ENCODE measurements around the gene CIB1.

DNA sequence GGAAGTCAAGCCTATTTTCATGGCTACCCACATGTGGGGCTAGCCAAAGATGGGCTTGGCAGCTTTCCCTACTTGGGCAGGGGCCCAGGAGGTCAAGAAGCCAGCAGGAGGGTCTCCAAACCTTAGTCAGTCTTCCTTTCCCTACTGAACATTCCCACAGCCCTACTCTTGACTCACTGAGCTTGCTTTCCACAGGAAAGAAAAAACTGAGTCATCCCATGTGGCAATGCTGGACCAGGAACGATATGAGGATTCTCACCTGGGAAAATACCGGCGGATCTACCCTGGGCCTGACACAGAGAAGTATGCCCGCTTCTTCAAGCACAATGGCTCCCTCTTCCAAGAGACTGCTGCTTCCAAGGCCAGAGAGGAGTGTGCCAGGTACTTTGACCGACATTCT lies 28.1 kb upstream of the CIB1 start:
- TF ChIP-seq, protein P1, sequence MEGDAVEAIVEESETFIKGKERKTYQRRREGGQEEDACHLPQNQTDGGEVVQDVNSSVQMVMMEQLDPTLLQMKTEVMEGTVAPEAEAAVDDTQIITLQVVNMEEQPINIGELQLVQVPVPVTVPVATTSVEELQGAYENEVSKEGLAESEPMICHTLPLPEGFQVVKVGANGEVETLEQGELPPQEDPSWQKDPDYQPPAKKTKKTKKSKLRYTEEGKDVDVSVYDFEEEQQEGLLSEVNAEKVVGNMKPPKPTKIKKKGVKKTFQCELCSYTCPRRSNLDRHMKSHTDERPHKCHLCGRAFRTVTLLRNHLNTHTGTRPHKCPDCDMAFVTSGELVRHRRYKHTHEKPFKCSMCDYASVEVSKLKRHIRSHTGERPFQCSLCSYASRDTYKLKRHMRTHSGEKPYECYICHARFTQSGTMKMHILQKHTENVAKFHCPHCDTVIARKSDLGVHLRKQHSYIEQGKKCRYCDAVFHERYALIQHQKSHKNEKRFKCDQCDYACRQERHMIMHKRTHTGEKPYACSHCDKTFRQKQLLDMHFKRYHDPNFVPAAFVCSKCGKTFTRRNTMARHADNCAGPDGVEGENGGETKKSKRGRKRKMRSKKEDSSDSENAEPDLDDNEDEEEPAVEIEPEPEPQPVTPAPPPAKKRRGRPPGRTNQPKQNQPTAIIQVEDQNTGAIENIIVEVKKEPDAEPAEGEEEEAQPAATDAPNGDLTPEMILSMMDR (IDR thresholded peaks at IDR 0.05): no peak
- TF ChIP-seq, protein P2, sequence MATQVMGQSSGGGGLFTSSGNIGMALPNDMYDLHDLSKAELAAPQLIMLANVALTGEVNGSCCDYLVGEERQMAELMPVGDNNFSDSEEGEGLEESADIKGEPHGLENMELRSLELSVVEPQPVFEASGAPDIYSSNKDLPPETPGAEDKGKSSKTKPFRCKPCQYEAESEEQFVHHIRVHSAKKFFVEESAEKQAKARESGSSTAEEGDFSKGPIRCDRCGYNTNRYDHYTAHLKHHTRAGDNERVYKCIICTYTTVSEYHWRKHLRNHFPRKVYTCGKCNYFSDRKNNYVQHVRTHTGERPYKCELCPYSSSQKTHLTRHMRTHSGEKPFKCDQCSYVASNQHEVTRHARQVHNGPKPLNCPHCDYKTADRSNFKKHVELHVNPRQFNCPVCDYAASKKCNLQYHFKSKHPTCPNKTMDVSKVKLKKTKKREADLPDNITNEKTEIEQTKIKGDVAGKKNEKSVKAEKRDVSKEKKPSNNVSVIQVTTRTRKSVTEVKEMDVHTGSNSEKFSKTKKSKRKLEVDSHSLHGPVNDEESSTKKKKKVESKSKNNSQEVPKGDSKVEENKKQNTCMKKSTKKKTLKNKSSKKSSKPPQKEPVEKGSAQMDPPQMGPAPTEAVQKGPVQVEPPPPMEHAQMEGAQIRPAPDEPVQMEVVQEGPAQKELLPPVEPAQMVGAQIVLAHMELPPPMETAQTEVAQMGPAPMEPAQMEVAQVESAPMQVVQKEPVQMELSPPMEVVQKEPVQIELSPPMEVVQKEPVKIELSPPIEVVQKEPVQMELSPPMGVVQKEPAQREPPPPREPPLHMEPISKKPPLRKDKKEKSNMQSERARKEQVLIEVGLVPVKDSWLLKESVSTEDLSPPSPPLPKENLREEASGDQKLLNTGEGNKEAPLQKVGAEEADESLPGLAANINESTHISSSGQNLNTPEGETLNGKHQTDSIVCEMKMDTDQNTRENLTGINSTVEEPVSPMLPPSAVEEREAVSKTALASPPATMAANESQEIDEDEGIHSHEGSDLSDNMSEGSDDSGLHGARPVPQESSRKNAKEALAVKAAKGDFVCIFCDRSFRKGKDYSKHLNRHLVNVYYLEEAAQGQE (IDR thresholded peaks at IDR 0.05; ENCODE audit: low read depth, low read length): no peak
- TF ChIP-seq GABPA (IDR thresholded peaks at IDR 0.05; ENCODE audit: low read depth) (no peak), FOXJ3 (CRISPR knock-in tag; IDR thresholded peaks at IDR 0.05) (no peak), TAF1 (IDR thresholded peaks at IDR 0.05; ENCODE audit: borderline replicate concordance, low read depth, low read length) (no peak)
- TF ChIP-seq, protein P3, sequence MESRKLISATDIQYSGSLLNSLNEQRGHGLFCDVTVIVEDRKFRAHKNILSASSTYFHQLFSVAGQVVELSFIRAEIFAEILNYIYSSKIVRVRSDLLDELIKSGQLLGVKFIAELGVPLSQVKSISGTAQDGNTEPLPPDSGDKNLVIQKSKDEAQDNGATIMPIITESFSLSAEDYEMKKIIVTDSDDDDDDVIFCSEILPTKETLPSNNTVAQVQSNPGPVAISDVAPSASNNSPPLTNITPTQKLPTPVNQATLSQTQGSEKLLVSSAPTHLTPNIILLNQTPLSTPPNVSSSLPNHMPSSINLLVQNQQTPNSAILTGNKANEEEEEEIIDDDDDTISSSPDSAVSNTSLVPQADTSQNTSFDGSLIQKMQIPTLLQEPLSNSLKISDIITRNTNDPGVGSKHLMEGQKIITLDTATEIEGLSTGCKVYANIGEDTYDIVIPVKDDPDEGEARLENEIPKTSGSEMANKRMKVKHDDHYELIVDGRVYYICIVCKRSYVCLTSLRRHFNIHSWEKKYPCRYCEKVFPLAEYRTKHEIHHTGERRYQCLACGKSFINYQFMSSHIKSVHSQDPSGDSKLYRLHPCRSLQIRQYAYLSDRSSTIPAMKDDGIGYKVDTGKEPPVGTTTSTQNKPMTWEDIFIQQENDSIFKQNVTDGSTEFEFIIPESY (IDR thresholded peaks at IDR 0.05; ENCODE audit: borderline replicate concordance, low read depth): no peak

Measured in SK-N-SH (cell line).